Panc1 (cell line): ENCODE results near the gene KCNH5. TPM values are rescaled to one million over a fixed set of nuclear protein-coding genes. Genes with fewer than 3 reads are reported as not detected.

ENCODE experiments used
- ATAC-seq: fragments of 200-7000 bp; cut with Tn5 transposase; 2 replicates; pipeline ENCODE4 v1.9.1; 2020; ENCODE audit warnings: mild to moderate bottlenecking, moderate library complexity
- BruUV-seq: library from RNA; stranded (reverse); fragments of 400-500 nt; replicated peaks from 2 replicates; lab custom pipeline; 2021; lab: Mats Ljungman, UMichigan
- CTCF ChIA-PET: fragments of 300-600 bp; sonication (Branson Sonifier 250); formaldehyde crosslinking; loops from one replicate; lab custom pipeline; 2022; ENCODE audit warnings: antibody characterized with exemption; lab: Charles Lee
- POLR2A ChIA-PET: fragments of 300-600 bp; sonication (Branson Sonifier 250); formaldehyde crosslinking; loops from one replicate; lab custom pipeline; 2022; ENCODE audit warnings: antibody characterized with exemption; lab: Charles Lee
- DNase-seq: peaks from one replicate; pipeline ENCODE4 v3.0.0-alpha.2; 2010; ENCODE audit warnings: low read depth, low spot score
- H3K27ac ChIP-seq: 2 replicates; pipeline ENCODE4 v1.5.1; 2011; ENCODE audit warnings: mild to moderate bottlenecking, low read length, inconsistent platforms
- H3K27me3 ChIP-seq: fragments of 200-500 bp; sonication (Bioruptor generic); 2 replicates; pipeline ENCODE4 v1.6.0; 2014; ENCODE audit warnings: low read length, inconsistent platforms; ENCODE audit not compliant: control insufficient read depth, insufficient read depth
- H3K36me3 ChIP-seq: fragments of 200-500 bp; sonication (Bioruptor generic); 2 replicates; pipeline ENCODE4 v1.5.1; 2014; ENCODE audit warnings: inconsistent platforms, mild to moderate bottlenecking, low read length, moderate library complexity; ENCODE audit not compliant: control insufficient read depth, insufficient read depth
- H3K4me1 ChIP-seq: 2 replicates; pipeline ENCODE4 v1.5.1; 2011; ENCODE audit warnings: inconsistent platforms, mild to moderate bottlenecking, low read length, moderate library complexity; ENCODE audit not compliant: control insufficient read depth, insufficient read depth
- H3K4me3 ChIP-seq, 2 experiments: 2 replicates each; pipeline ENCODE4 v1.5.1; 2011 to 2012; ENCODE audit warnings: low read depth in 2 of 2, low read length in 2 of 2, mild to moderate bottlenecking in 2 of 2, inconsistent platforms in 1 of 2, moderate library complexity in 1 of 2
- H3K9me3 ChIP-seq: fragments of 200-500 bp; sonication (Bioruptor generic); 2 replicates; pipeline ENCODE4 v1.5.1; 2014; ENCODE audit warnings: low read depth, mild to moderate bottlenecking, inconsistent platforms, low read length, moderate library complexity; ENCODE audit not compliant: control insufficient read depth, insufficient read depth
- CTCF ChIP-seq: fragments of 450-650 bp; IDR thresholded peaks from 2 replicates; pipeline ENCODE4 v1.5.1; 2017; ENCODE audit warnings: mild to moderate bottlenecking
- POLR2AphosphoS5 ChIP-seq: IDR thresholded peaks from 2 replicates; pipeline ENCODE4 v1.6.1; 2012; ENCODE audit warnings: mild to moderate bottlenecking, low read depth, low read length, moderate library complexity
- SIN3A ChIP-seq: IDR thresholded peaks from 2 replicates; pipeline ENCODE4 v1.6.1; 2012; ENCODE audit warnings: low read depth, mild to moderate bottlenecking, low read length, moderate library complexity, borderline replicate concordance; ENCODE audit not compliant: insufficient read depth
- TCF7L2 ChIP-seq: IDR thresholded peaks from 2 replicates; pipeline ENCODE4 v1.6.1; 2011; ENCODE audit warnings: mild to moderate bottlenecking, low read depth, low read length, inconsistent platforms
- in situ Hi-C: cut with HindIII; loops from 2 replicates; pipeline ENCODE4 v1.10.0; 2016; ENCODE audit warnings: low sequenced_read_pairs, low pct_unique_long_range_greater_than_20kb
- intact Hi-C: fragments of 100-400 bp; cut with micrococcal nuclease; formaldehyde crosslinking; loops from one replicate; pipeline ENCODE4 v1.10.0; 2022; ENCODE audit not compliant: unreplicated experiment
- total RNA-seq: library from RNA; stranded (reverse); gene quantifications from one replicate; pipeline ENCODE4 v1.2.1, GENCODE V29; 2021; ENCODE audit not compliant: unreplicated experiment
- TF ChIP-seq, protein P1 (sequence below), 2 experiments: IDR thresholded peaks; 2 replicates each; pipeline ENCODE4 v1.6.1; 2011 to 2012; ENCODE audit warnings: low read depth in 2 of 2, control low read depth in 1 of 2, low read length in 1 of 2, mild to moderate bottlenecking in 1 of 2, moderate library complexity in 1 of 2; ENCODE audit not compliant: insufficient read depth in 1 of 2

The KCNH5 gene
- total RNA-seq, 1 experiment from 2014 or later, result not detected

- no peak overlapping the region for H3K27ac ChIP-seq
- in situ Hi-C loops, result no loop called here
- no peak overlapping the region for H3K4me3 ChIP-seq
- ATAC-seq, result no peak
- no peaks in the 10 kb centered on the region for H3K36me3 ChIP-seq
- ChIA-PET CTCF (no interaction called here), POLR2A (no interaction called here)
- DNase-seq, result no peak
- no TSS peak for BruUV-seq
- H3K4me1 ChIP-seq, result no peaks in the 10 kb centered on the region
- TF ChIP-seq CTCF, result no peak
- TF ChIP-seq, protein P1, sequence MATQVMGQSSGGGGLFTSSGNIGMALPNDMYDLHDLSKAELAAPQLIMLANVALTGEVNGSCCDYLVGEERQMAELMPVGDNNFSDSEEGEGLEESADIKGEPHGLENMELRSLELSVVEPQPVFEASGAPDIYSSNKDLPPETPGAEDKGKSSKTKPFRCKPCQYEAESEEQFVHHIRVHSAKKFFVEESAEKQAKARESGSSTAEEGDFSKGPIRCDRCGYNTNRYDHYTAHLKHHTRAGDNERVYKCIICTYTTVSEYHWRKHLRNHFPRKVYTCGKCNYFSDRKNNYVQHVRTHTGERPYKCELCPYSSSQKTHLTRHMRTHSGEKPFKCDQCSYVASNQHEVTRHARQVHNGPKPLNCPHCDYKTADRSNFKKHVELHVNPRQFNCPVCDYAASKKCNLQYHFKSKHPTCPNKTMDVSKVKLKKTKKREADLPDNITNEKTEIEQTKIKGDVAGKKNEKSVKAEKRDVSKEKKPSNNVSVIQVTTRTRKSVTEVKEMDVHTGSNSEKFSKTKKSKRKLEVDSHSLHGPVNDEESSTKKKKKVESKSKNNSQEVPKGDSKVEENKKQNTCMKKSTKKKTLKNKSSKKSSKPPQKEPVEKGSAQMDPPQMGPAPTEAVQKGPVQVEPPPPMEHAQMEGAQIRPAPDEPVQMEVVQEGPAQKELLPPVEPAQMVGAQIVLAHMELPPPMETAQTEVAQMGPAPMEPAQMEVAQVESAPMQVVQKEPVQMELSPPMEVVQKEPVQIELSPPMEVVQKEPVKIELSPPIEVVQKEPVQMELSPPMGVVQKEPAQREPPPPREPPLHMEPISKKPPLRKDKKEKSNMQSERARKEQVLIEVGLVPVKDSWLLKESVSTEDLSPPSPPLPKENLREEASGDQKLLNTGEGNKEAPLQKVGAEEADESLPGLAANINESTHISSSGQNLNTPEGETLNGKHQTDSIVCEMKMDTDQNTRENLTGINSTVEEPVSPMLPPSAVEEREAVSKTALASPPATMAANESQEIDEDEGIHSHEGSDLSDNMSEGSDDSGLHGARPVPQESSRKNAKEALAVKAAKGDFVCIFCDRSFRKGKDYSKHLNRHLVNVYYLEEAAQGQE (IDR thresholded peaks at IDR 0.05; ENCODE audit: insufficient read depth in 1 of 2, low read depth in 2 of 2, low read length in 1 of 2), result no peak
- H3K9me3 ChIP-seq, result no peaks in the 10 kb centered on the region
- H3K27me3 ChIP-seq, result no peaks in the 10 kb centered on the region
- intact Hi-C loops, result no loop called here
These were observed 363.1 kb downstream of the KCNH5 start for GRCh38 chr14:62682208-62682607.

DNA sequence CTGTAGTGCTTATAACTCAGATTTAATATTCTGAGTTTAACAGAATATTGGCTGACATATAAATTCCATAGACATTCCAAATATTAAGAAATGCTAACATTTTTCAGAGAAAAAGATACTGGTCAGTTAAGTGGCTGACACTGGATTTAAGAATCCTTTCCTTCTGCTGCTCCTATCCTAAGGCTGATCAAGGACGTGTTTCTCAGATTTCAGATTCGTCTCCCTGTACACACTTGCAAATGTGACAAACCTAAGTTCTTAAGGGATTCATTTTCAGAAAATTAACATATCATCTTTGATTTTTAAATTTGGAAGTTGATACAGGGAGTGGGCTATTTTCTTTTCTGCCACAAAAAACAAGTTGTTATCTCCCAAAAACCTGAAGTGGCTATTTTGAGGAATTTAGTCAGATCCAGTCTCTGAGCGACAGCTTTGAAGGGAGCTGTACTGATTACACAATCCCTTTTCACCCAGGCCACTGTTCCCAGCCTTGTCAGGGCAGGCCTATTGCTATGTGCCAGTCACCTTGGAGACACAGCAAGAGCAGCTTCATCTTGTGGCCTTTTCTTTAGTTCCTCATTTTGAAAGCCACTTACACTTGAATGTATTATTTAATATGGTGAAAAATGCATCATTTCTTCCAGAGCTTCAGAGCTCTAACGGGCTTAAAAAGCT lies 370.6 kb downstream of the KCNH5 start:
- no peak for TF ChIP-seq SIN3A
- intact Hi-C loops, result no loop called here
- DNase-seq (no peak), ATAC-seq (no peak)
- ChIA-PET POLR2A (no interaction called here), CTCF (no interaction called here)
- H3K4me3 ChIP-seq, result no peak overlapping the region
- in situ Hi-C loops, result no loop called here
- H3K4me1 ChIP-seq, result no peaks in the 10 kb centered on the region
- BruUV-seq, result no TSS peak
- H3K36me3 ChIP-seq, result no peaks in the 10 kb centered on the region
- H3K27ac ChIP-seq, result no peak overlapping the region
- H3K9me3 ChIP-seq, result no peaks in the 10 kb centered on the region
- H3K27me3 ChIP-seq, result no peaks in the 10 kb centered on the region

DNA sequence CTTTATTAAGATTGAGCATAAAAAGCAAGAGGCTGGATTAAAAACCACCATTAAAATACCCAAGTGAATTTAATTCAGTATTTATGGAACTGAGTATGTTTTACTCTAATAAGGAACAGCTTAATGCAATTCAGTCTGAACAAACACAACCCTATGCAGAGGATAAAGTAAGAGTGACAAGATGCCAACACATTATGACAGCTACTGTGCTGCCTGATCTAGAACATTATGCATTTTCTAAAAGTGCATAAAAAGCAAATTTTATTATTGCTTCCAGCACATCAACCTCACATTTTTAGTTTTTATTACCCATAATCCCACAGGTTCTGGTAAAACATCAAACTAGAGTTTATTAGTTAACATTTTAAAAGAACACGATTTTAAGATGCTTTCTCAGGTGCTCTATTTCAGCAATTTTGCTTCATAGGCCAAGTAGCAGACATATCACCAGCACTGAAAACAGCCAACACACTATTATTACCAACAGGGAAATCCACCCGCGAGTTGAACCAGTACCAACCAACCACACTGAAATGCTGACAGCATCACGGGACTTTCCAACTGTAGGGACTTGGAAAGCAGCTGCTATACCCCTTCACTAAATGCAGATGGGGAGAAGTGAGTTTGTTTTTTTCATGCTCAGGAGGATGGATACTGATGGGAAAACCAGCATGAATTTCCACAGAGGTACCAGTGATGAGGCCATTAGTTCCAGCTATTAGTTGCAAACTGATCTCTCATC lies 372.1 kb downstream of the KCNH5 start:
- no peaks in the 10 kb centered on the region for H3K9me3 ChIP-seq
- H3K27ac ChIP-seq, result no peak overlapping the region
- no TSS peak for BruUV-seq
- H3K27me3 ChIP-seq, result no peaks in the 10 kb centered on the region
- CTCF ChIA-PET, result no interaction called here
- ATAC-seq (no peak), DNase-seq (no peak)
- no peaks in the 10 kb centered on the region for H3K36me3 ChIP-seq
- in situ Hi-C loops, result no loop called here
- H3K4me1 ChIP-seq, result no peaks in the 10 kb centered on the region
- intact Hi-C loops, result no loop called here
- TF ChIP-seq SIN3A (no peak), POLR2AphosphoS5 (no peak), CTCF (no peak), TCF7L2 (no peak)
- TF ChIP-seq, protein P1 (IDR thresholded peaks at IDR 0.05; ENCODE audit: insufficient read depth in 1 of 2, low read depth in 2 of 2, low read length in 1 of 2), result no peak
- POLR2A ChIA-PET, result no interaction called here
- H3K4me3 ChIP-seq, result no peak overlapping the region
